22Rv1 (cell line): ENCODE measurements around the gene NUDCD2.
"Not testable (repeated sequence)": the region's sequence is repeated elsewhere in the genome, so short reads cannot be mapped to it uniquely, and the experiment has no call there.

ENCODE experiments used
- H3K27ac ChIP-seq: fragments of 450-650 bp; 2 replicates; pipeline ENCODE4 v1.5.1; 2017
- ZFX ChIP-seq: fragments of 450-650 bp; IDR thresholded peaks from 2 replicates; pipeline ENCODE4 v1.6.1; 2017; ENCODE audit warnings: antibody characterized with exemption, borderline replicate concordance
- TF ChIP-seq, protein P1 (sequence below): fragments of 450-650 bp; IDR thresholded peaks from 2 replicates; pipeline ENCODE4 v1.5.1; 2017; ENCODE audit warnings: mild to moderate bottlenecking

The NUDCD2 gene

DNA sequence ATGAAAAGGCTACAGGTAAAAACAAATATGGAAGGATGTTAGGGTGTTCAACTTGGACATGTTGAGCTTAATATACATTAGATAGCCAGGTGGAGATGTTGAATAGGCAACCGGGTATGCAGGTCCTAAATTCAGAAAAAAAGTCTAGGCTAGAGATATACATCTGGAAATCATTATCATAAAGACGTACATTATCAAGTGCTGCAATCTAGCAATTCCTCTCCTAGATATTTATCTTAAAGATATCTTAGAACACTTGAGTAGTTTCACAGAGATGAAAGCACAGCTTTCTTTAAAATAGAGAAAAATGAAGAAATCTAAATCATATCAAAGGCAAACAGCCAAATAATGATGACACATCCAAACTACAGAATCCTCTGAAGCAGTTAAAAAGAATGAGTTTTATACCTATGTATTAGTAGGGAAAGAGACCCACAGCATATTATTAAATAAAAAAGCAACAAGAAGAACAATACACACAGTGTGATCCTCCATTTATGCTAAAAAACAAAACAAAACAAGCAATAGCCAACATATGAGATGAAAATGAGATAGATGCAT, 3.8 kb downstream of the NUDCD2 start:
- no peak overlapping the region for H3K27ac ChIP-seq
- no peak for TF ChIP-seq ZFX
- TF ChIP-seq, protein P1, sequence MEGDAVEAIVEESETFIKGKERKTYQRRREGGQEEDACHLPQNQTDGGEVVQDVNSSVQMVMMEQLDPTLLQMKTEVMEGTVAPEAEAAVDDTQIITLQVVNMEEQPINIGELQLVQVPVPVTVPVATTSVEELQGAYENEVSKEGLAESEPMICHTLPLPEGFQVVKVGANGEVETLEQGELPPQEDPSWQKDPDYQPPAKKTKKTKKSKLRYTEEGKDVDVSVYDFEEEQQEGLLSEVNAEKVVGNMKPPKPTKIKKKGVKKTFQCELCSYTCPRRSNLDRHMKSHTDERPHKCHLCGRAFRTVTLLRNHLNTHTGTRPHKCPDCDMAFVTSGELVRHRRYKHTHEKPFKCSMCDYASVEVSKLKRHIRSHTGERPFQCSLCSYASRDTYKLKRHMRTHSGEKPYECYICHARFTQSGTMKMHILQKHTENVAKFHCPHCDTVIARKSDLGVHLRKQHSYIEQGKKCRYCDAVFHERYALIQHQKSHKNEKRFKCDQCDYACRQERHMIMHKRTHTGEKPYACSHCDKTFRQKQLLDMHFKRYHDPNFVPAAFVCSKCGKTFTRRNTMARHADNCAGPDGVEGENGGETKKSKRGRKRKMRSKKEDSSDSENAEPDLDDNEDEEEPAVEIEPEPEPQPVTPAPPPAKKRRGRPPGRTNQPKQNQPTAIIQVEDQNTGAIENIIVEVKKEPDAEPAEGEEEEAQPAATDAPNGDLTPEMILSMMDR, result no peak

DNA sequence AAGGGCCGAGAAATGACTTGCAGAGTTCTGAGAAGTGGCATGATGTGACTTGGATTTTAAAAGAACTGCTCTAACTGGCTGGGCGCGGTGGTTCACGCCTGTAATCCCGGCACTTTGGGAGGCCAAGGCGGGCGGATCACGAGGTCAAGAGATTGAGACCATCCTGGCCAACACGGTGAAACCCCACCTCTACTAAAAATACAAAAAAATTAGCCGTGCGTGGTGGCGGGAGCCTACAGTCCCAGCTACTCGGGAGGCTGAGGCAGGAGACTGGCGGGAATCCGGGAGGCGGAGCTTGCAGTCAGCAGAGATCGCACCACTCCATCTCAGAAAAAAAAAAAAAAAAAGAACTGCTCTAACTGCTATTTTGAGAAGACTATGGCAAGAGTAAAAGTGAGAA, 4.5 kb downstream of the NUDCD2 start:
- H3K27ac ChIP-seq, result not testable (repeated sequence)

DNA sequence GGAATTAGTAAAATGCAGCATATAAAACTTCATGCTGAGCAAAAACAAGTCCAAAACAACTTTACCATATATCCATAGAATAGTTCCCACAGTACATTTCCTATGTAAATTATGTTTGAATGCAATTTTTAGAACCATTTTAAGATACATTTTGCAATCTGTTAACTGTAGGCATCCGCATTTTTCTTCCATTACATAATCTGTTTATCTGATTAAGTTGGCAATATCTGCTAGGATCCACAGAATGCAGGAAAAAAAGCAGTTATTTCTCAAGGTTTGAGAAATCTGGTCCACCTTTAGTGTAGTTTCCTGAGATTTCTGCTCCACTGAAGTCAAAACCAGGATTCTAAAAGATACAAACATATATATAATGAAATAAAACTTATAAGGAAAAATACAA, 6.2 kb downstream of the NUDCD2 start:
- no peak overlapping the region for H3K27ac ChIP-seq
- TF ChIP-seq, protein P1, result no peak
- TF ChIP-seq ZFX, result no peak

DNA sequence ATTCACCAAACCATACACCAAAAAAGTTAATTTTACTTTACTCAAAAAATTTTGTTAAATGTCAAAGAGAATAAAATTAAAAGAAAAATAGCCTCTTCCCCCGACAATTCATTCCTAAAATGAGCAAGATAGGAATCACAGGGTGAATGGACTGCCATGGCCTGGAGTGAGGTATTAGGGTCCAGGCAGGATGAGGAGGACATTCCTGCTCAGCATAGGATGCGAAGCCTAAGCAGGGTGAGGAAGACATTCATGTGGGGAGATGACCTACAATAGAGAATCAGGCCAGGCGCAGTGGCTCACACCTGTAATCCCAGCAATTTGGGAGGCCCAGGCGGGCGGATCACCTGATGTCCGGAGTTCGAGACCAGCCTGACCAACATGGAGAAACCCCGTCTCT, 8.4 kb downstream of the NUDCD2 start:
- no peak overlapping the region for H3K27ac ChIP-seq
- no peak for TF ChIP-seq ZFX
- TF ChIP-seq, protein P1, result no peak

DNA sequence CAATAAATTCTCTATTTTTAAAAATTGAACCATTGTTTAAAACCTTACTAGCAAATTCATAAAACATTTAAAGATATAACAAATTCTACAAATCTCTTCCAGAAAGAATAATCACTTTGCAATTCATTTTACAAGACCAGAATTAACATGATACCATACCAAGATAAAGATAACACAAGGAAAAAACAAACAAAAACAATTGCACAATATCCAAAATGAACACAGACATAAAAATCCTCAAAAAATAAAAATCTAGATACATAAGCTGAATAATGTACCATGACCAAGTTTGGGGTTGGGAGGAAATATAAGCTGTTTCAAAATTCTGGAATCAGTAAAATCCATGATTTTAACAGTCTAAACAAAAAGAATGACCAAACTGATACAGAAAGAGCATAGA, 11.4 kb downstream of the NUDCD2 start:
- no peak overlapping the region for H3K27ac ChIP-seq
- TF ChIP-seq, protein P1, result no peak
- TF ChIP-seq ZFX, result no peak

DNA sequence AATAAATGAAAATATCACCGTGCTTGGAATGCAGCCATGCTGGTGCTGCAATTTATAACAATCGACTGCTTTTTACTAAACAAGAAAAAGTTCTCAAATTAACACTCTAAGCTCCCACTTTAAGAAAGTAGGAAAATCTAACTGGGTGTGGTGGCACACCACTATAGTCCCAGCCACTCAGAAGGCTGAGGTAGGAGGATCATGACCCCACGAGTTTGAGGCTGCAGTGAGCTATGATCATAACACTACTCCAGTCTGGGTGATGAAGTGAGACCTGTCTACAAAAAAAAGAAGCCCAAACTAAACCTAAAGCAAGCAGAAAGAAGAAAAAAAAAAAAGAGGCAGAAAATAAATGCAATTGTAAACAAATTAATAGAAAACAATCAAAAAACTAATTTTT, 12.0 kb downstream of the NUDCD2 start:
- no peak for TF ChIP-seq ZFX
- TF ChIP-seq, protein P1, result no peak
- no peak overlapping the region for H3K27ac ChIP-seq

DNA sequence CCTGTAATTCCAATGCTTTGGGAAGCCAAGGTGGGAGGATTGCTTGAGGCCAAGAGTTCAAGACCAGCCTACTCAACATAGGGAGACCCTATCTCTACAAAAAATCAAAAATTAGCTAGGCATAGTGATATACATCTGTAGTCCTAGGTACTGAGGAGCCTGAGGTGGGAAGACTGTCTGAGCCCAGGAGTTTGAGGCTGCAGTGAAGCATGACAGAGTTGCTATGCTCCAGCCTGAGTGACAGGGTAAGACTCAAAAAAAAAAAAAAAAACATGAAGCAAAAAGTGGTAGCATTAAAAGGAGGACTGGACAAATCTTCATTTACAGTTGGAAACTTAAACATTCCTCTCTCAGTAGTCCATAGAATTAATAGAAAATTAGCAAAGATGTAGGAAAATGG, 12.7 kb downstream of the NUDCD2 start:
- TF ChIP-seq, protein P1, result no peak
- TF ChIP-seq ZFX, result no peak
- H3K27ac ChIP-seq, result no peak overlapping the region

DNA sequence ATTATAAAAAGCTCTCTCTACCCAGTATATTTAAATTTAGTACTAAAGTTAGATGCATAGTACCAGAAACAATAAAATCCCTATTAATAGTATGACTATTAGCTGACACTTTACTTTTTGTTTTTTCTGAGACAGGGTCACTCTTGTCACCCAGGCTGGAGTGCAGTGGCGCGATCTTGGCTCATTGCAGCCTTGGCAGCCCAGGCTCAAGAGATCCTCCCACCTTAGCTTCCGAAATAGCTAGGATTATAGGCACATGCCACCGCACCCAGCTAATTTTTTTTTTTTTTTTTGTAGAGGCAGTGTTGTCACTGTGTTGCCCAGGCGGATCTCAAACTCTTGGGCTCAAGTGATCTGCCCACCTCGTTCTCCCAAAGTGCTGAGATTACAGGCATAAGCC, 14.6 kb downstream of the NUDCD2 start:
- no peak overlapping the region for H3K27ac ChIP-seq
- TF ChIP-seq, protein P1, result no peak
